GM04504 (cell line): ENCODE data around the gene ANKH.
"Not testable (repeated sequence)": the region's sequence is repeated elsewhere in the genome, so short reads cannot be mapped to it uniquely, and the experiment has no call there.

Experiments
- DNase-seq: peaks from one replicate; pipeline ENCODE4 v3.0.0-alpha.2; 2012; ENCODE audit warnings: low read depth

ANKH gene

DNA sequence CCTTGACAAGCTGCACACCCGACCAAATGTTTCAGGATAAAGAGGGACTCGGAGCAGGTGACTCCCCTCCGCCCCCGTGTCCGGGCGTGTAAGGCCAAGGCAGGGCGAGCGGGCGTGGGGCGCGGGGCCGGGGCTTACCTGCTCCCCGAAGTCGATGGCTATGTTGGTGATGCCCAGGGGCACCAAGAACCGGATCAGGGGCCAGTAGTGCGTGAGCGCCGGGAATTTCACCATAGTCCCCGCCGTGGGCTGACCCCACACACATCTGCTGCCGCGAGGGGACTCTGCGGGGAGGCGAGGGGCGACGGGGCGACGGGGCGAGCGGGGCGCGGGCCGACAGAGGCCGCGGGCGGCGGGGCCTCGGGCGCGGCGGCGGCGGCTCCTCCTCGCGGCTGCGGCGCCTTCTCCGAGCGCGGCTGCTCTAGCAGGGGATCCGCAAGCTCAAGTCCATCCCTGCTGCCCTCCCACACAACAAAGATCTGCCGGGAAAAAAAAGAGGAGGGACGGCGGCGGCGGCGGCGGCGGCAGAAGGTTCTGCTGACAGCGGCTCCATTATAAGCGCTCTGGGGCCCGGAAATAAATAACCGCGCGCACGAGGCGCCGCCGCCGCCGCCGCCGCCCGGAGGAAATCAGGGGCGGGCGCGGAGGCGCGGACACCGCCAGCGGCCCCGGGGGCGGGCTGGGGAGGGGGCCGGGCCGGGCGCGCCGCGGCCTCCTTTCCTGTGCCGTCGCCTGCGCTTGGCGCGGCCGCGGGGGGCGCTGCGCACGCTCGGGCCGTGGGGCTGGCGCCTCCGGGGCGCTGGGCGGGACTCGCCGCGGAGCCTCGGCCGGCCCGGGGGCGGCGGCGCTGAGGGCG is at the start of gene ANKH:
Gene ANKH (minus strand): TSS at position 565 of the 856 bp plus-strand sequence. CDS start 331 bp downstream, at position 234.
- DNase-seq: no peak

DNA sequence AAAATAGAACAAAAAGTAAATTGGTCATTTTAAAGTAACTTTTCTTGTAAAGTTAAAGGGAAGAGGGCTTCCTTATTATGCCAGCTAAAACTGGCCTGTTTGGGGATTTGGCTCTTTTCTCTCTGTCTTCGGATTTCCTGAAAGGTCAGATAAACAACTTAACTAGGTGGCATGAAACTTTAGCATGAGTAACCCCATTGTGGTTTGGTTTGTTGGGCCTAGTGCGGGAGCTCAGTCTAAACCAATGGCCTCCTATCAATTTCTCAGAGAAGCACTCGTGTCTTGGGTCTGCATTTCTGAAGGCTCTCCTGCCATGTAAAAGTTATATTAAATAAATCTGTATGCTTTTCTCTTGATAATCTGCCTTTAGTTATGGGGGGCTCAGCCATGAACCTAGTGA is 48.5 kb upstream of the ANKH start:
- DNase-seq: no peak

DNA sequence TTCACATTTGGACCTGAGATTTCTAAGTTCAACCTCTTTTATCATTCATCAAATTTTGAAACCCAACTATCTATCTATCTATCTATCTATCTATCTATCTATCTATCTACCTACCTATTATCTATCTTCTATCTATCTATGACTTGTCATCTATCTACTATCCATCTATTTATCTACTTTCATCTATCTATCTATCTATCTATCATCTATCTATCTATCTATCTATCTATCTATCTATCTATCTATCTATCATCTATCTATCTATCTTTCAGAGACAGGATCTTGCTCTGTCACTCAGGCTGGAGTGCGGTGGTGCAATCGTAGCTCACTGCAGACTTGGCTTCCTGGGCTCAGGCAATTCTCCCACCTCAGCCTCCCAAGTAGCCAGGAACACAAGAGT is 47.5 kb upstream of the ANKH start:
- not testable (repeated sequence) for DNase-seq

DNA sequence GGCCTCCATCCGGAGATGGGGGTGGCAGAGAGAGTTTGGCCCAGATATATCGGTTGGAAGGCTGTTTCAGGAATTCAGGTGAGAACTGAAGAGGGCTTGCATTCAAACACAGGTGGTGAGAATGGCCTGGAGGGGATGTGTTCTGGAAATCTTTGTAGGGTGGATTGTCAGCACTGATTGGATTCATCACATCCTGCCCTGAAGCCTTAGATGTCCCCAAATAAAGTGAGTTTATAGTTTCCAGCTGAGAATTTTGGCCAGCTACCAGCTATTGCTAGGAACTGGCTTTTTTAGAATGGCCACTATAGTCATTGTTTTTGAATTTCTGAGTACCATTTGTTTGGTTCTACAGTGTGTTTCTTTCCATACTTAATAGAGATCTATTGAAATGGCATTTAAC is 46.1 kb upstream of the ANKH start:
- DNase-seq: peak; percentile 71

DNA sequence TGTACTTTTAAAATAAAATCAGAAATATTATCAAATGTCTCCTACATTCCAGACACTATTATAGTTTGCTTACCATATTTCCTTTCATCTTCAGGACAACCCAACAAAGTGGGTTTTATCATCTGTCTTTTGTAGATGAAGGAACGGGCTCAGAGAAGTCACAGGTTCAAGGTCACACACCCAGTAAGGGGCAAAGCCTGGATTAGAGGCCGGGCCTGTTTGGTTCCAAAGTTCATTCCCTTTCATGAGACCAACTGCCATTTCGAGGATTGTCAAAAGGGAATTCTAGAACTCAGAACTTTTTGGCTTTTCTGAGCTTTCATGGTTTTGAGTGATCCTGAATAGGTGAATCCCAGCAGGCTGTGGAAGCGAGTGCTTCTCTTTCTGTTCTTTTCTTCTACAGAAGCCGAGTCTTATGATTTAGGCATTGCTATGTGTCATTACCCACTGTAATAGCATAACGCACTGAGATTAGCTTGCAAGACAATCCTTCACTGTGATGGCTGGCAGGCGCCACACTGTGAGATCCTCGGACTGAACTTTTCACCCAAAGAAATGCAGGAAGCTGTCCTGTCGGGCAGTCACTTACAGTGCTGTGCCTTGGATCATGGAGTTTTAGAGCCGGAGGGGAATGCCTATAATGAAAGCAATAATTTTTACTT is 43.8 kb upstream of the ANKH start:
- no peak for DNase-seq

DNA sequence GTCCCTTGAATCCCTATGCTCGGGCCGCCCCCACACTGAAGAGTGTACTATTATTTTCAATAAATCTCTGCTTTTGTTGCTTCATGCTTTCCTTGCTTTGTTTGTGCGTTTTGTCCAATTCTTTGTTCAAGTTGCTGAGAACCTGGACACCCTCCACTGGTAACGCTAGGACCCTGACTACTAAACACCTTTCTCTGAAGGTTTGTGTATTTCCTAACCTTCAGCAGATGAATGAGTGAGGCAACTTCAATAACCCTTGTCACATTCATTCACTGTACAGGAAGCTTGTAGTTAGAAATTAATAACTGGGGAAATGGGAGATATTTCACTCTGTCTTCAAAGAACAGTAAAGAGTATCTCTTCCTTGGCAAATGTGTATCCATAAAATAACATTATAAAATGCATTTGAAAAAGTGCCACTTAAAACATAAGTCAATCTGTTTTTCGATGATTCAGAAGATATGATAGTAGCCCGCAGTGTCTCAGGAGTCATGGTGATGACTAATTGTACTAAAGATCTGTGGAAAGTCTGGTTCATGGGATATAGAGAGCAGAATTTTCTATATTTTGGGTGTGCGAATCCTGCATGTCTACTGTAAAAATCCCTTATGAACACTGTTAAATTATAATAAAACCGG is 43.2 kb upstream of the ANKH start:
- DNase-seq: no peak

DNA sequence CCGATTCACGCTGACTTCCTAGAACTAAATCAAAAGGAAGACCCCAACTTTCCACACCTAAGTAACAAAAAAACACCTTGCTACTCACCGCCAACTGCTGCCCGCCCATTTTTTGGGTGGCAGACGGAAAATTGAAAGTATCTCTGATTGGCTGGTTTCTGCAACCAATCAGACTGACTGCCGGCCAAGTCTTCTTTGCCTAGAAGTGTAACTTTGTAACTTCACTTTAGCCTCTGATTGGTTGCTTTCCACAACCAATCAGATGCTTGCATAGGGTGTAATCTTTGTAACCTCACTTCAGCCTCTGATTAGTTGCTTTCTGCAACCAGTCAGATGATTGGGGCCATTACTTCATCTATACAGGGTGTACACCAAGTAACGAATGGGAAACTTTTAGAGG is 42.6 kb upstream of the ANKH start:
- DNase-seq: no peak

DNA sequence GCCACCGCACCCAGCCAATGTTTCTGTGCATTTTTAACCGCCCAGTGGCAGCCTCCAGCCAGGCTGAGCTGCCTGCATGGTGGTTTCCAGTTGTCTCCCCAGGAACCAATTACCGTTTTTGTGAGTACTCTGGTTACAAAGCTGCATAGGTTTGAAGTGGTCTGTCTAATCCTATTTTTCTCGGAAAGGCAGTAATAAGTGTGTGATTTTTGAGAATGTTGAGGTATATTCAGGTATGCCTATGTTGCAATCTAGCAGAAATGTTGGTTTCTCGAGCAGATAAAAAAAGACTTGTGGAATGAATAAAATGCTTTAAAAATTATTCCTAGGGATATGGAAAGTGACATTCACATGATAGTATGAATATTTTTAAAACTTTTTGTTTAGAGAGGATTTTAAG is 41.5 kb upstream of the ANKH start:
- DNase-seq: no peak

DNA sequence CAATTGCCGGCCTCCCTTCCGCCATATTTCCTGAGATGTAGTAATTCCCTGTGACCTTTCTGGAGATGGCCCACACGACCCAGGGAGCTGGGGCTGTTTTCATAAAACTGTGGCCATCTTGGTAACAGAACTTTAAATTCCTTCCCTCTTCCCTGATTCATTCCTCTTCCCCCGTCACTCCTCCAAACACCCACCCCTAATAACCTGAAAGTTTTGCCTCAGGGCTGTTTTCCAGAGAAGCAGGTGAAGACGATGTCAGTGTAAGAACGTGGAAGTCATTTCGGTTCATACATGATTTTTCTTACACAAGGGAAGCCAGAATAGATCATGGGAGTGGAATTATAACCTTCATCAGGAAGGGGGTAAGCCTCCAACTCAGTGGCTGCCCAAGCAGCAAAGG is 40.6 kb upstream of the ANKH start:
- DNase-seq: no peak

DNA sequence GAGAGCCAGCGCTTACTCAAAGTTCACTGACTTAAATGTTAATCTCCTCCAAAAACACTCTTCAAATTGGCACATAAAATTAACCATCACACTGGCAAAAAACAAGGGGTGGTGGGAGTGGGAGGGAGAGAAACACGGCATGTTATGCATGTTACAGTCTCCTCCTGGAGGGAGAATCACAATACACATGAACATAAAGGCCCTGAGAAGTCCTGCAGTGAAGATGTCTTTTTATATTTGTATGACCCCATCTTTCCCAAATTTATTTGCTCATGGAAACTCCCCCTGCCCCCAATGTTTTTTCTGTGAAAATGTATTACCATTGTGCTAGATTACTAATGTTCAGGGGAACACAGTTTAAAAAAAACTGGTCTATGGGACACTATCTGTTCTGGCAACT is 37.8 kb upstream of the ANKH start:
- DNase-seq: no peak

DNA sequence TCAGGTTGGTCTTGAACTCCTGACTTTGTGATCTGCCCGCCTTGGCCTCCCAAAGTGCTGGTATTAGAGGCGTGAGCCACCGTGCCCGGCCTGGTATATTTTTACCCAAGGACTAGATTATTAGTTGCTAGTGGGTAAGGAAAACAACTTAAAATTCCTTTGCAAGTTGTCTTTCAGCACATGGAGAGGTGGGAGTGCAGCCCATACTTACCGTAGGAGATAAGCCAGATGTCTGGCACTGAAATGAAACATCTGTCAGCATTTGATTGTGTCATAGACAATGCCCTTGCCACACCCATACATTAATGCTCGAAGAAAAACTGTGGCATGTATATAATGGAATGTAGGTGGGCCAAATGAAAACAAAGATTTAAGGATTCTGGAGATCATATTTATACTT is 36.6 kb upstream of the ANKH start:
- peak; percentile 21 for DNase-seq

DNA sequence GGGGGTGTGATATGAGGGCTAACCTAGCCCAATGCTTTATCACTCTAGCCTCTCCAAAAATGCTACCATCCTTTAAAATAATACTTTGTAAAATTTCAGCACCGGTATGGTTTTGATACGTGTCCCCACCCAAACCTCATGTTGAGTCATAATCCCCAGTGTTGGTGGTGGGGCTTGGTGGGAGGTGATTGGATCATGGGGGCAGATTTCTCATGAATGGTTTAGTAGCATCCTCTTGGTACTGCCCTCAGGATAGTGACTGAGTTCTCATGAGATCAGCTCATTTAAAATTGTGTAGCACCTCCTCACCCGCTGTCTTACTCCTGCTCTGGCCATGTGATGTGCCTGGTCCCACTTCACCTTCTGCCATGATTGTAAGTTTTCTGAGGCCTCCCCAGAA is 35.0 kb upstream of the ANKH start:
- no peak for DNase-seq

DNA sequence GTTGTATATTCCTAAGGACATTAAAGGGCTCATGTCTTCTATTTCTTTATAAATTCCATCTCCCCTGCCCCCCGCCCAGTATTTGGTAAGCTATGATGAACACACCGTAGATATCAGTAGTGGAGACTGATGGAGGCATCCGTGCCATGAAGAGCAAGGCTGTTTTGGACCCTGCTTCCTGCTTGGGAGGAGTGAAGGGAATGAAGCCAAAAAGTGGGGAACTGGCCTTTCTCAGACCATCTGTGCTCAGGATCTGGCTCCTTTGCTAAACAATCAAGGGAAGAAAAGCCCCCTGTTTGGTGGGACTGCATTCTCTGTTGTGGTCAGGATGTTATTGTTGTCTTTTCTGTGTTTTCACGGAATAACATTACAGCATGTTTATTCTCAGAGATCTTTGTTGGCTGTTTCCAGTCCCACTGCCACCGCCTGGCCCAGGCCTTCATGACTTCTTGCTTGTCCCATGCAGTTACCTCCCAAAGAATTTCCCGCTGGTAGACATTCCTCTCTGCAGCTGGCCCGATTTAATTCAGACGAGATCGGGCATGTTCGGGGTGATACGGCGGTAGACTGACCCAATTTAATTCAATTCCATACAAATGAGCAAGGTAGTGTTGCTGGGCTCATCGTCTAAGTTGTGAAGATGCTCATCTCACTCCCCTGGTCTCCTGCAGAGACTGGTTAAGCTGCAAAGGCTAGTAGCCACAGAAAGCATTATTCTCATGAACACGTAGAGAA is 31.4 kb upstream of the ANKH start:
- no peak for DNase-seq

DNA sequence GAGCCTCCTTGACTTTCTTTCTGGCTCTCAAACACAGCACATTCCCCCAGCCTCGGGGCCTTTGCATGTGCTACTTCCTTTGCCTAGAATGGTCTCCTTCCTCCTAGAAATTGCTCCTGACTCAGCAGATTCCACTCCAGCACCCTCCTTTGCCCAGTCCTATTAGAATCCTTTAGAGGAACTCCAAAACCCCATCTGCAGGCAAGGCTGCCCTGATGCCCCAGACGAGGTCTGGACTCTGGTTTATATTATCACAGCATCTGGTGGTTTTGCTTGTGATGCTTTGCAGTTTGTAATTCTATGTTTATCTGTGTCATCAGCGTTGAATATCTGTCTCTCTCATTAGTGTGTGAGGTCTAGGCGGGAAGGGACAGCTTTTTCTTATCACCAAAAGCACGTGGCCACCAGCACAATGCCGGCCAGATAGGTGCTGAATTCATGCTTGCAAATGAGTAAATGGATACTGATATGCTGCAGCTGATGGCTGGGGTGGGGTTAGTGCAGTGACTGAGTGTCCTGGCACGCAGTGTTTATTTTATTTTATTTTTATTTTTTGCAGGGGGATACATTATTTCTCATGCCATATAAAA is 30.0 kb upstream of the ANKH start:
- peak; percentile 18 for DNase-seq

DNA sequence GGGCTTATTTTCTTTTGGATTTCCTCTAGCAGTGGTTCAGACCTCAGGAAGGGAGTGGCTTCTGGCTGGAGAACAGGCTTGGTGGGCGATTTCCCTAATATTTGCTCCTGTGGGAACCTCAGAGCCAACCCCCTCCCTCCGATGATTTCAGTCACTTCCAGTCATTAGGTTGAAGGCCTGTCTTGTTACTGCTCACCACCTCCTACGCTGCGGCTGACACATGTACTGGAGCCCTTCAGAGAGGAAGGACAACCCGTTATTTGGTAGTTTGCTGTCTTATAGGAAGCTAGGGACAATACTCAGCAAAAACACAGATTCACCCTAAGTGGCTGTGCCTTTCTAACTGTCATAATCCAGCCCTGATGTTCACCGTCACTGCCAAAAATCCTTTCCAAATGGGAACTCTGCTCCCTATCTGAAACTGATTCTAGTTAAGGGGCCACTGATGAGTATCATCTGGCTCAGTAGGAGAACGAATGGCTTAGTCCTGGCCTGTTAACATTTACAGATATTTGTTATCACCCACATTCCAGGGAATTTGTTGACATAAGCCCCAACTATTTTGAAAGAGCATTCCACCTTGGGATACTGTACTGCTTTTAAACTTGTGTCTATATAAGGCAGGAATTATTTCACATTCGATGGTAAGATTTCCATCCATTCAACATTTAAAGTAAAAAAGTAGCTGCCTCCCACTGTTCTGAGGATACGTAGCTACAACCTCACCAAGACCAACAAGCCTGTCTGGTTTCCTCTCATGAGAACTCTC is 29.3 kb upstream of the ANKH start:
- DNase-seq: peak; percentile 17

DNA sequence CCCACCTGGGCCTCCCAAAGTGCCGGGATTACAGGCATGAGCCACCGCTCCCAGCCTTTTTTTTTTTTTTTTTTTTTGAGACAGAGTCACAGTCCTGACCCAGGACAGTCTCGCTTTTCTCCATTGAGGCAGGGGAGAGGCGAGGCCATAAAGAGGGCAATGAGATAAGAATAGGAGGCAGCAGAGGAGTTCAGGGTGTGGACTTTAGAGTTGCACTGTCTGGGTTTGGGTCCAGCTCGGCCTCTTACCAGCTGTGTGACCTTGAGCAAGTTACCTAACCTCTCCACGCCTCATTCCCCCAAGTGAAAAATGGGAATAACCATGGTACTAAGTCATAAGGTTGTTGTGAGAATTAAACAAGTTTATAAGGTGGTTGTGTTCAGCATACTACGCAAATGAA is 24.6 kb upstream of the ANKH start:
- no peak for DNase-seq

DNA sequence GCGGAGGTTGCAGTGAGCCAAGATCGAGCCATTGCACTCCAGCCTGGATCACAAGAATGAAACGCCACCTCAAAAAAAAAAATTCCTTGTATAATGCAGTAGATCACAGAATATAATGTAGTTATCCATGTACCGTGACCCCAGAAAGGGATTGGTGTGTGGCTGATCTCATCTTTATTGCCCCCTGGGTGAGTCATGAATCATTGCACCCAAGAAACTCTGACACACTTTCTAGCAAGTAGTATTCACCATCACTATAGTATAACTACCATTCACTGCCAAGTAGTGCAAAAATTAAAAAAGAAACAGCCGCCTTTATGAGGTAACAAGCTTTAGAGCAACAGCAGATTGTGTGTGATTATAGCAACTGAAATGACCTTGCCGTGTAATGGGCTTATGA is 23.7 kb upstream of the ANKH start:
- no peak for DNase-seq

DNA sequence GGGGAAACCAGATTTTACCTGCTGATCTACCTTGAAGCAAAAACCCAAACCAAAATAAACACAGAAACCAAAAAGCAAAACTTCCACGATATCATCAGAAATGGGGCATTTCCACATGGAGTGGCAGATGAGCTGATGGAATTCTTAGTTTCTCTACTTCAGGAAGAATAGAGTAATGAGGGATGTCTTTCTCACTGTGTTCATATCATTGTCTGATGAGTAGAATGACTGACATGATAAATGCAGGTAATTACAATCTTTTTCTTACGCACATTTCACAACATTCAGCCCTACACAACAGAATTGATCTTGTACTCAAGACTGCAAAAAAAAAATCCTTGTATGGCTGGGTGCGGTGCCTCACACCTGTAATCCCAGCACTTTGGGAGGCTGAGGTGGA is 23.2 kb upstream of the ANKH start:
- DNase-seq: no peak

DNA sequence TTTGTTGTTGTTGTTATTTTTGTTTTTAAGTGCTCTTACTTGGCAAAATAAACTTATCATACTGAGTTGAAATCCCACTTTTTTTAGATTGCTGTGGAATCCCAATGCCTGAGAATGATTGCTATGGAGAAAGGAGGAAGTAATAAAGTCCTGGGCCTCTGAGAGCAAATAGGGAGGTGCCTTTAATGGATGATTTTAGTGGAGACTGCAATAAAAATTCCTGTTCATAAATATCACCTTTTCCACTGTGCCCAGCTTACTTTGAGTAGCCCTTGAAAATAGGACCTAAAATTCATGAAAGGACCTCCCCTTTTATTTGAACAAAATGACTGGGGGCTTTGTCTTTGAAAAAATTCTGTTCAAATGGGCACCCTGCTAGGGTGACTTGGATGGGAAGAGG is 21.8 kb upstream of the ANKH start:
- DNase-seq: no peak

DNA sequence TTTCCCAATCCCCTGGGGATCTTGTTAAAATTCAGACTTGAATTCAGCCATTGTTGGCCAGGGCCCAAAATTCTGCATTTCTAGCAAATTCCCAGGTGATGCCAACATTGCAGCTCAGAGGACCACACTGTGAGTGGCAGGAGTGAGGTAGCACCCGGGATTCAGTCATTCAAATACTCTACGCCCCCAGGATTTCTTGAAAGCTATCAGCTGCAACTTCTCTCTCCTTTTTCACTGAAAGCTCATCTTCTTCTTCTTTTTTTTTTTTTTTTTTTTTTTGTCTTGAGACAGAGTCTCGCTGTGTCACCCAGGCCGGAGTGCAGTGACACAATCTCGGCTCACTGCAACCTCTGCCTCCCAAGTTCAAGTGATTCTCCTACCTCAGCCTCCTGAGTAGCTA is 19.3 kb upstream of the ANKH start:
- DNase-seq: no peak

DNA sequence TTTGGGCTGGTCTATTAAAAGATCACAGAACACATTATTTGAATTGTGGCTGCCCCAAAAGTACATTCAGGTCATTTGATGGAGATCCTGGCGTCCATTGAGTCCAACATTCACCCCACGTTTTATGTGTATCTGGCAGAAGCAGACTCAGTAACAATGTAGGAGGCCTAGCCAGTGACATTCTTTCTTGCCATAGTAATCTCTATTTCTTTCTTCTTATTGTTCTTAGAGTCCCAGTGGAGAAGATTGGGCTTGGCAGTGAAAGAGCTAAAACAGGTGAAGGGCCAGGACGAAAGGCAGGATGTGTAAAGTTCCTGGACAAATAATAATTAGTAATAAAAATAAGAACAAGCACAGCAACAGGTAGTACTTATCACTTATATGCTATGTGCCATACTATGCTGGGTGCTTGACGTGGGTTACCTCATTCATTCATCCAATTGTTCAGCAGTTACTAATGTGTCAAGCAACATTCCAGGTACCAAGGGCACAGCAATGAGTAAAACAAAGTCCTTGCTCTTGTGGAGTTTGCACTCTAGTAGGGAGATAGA is 12.6 kb upstream of the ANKH start:
- DNase-seq: no peak
